BE2C (cell line): ENCODE data around the gene SAMD9. TPM values are rescaled to one million over a fixed set of nuclear protein-coding genes. Genes with fewer than 3 reads are reported as not detected.
A peak's percentile ranks its signal among the peaks of the same experiment; 100 is the strongest.

Experiments used
- DNase-seq: peaks from one replicate; pipeline ENCODE4 v3.0.0-alpha.2; 2020
- H3K27me3 ChIP-seq: fragments of 250-450 bp; sonication (Bioruptor Pico); 2 replicates; pipeline ENCODE4 v1.5.1; 2020; ENCODE audit warnings: mild to moderate bottlenecking
- H3K36me3 ChIP-seq: fragments of 250-450 bp; sonication (Bioruptor Pico); 2 replicates; pipeline ENCODE4 v1.5.1; 2020; ENCODE audit warnings: mild to moderate bottlenecking
- H3K4me1 ChIP-seq: fragments of 250-450 bp; sonication (Bioruptor Pico); 2 replicates; pipeline ENCODE4 v1.5.1; 2020
- H3K4me3 ChIP-seq: 2 replicates; pipeline ENCODE4 v1.5.1; 2011; ENCODE audit warnings: low read depth, low read length
- H3K9me3 ChIP-seq: fragments of 250-450 bp; sonication (Bioruptor Pico); 2 replicates; pipeline ENCODE4 v1.5.1; 2020
- polyA plus RNA-seq: library from polyadenylated mRNA; unstranded; fragments of >200 nt; gene quantifications from one replicate; pipeline ENCODE4 v1.2.1, GENCODE V29; 2012; ENCODE audit warnings: low read depth, missing spikeins; ENCODE audit not compliant: insufficient read length, insufficient read depth
- TF ChIP-seq, protein P1 (sequence below): IDR thresholded peaks from 2 replicates; pipeline ENCODE4 v1.5.1; 2012; ENCODE audit warnings: mild to moderate bottlenecking, low read depth, low read length

Gene SAMD9
- 0.23 TPM for polyA plus RNA-seq

DNA sequence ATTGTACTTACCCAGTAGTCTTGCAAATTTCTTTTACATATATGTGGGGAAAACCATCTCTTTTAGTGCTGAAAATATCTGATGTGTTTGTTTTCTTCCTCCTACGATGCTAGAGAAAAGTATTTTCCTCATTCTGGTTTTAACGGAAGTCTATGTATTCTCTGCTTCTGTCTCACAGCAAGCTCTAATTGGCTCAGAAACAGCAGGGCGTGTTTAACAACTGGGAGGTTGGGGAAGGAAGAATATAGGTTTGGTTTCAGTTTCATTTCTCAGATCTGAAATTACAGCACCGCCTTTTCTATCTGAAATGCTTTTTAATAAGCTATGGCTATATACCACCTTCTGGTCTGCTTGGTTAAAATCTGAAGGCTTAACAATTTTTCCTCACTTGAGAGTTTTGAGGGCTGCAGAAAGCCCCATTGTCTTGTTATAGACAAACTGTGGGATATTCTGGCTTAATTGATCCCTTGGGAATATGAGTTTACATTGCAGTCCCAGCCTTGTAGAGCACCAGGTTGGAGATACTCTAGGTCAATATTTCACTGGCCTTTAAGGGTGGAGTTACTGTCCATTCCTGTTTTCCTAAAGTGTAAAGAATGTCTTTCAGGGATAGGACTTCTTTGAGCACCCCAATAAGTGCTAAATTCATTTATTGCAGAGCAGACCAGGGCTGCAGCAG lies at the start of gene SAMD9:
Gene SAMD9 (minus strand): TSS at position 128 of the 679 bp plus-strand sequence. CDS start 11,882 bp downstream, outside the sequence.
- H3K4me3 ChIP-seq: peak within 1 kb of the TSS; percentile 14
- TF ChIP-seq, protein P1, sequence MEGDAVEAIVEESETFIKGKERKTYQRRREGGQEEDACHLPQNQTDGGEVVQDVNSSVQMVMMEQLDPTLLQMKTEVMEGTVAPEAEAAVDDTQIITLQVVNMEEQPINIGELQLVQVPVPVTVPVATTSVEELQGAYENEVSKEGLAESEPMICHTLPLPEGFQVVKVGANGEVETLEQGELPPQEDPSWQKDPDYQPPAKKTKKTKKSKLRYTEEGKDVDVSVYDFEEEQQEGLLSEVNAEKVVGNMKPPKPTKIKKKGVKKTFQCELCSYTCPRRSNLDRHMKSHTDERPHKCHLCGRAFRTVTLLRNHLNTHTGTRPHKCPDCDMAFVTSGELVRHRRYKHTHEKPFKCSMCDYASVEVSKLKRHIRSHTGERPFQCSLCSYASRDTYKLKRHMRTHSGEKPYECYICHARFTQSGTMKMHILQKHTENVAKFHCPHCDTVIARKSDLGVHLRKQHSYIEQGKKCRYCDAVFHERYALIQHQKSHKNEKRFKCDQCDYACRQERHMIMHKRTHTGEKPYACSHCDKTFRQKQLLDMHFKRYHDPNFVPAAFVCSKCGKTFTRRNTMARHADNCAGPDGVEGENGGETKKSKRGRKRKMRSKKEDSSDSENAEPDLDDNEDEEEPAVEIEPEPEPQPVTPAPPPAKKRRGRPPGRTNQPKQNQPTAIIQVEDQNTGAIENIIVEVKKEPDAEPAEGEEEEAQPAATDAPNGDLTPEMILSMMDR: no peak
- H3K4me1 ChIP-seq: no peaks in the 10 kb centered on the region
- no peaks in the 10 kb centered on the region for H3K9me3 ChIP-seq
- H3K36me3 ChIP-seq: no peaks in the 10 kb centered on the region
- DNase-seq: no peak
- no peaks in the 10 kb centered on the region for H3K27me3 ChIP-seq

DNA sequence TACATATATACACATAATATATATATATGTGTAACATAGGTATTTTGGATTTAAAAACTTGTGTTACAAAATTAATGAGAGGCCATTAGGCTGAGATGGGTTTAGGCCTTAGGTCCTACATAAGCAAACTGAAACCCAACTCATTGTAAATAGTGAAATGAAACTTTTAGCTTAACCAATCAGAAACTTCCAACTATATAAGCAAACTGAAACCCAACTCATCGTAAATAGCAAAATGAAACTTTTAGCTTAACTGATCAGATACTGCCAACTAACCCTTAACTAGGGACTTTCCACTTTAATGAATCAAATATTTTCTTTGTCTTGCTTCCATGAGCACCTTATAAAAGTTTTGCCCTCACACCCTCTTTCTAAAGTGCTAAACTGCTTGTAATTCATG lies 47.7 kb upstream of the SAMD9 start:
- Histone ChIP-seq H3K4me3 (no peak overlapping the region), H3K27me3 (no peaks in the 10 kb centered on the region), H3K9me3 (no peaks in the 10 kb centered on the region), H3K4me1 (no peaks in the 10 kb centered on the region), H3K36me3 (no peaks in the 10 kb centered on the region)
- no peak for DNase-seq
- TF ChIP-seq, protein P1: no peak

DNA sequence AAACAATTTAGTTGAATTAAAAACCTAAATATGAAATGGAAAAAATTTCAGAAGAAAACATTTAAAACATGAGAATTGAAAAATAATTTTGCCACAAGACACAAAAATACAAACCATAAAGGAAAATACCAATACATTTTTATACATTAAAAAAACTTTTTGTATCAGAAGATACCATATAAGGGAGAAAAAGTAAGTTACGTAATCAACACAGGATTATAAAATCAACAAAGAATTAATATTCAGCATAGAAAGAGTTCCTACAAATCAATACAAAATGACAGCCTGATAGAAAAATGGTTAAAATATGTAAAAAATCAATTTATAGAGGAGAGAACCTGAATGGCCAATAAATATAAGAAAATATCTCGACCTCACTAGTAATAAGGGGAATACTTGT lies 47.0 kb upstream of the SAMD9 start:
- H3K4me3 ChIP-seq: no peak overlapping the region
- DNase-seq: no peak
- no peaks in the 10 kb centered on the region for H3K9me3 ChIP-seq
- H3K27me3 ChIP-seq: no peaks in the 10 kb centered on the region
- TF ChIP-seq, protein P1: no peak
- no peaks in the 10 kb centered on the region for H3K36me3 ChIP-seq
- H3K4me1 ChIP-seq: no peaks in the 10 kb centered on the region

DNA sequence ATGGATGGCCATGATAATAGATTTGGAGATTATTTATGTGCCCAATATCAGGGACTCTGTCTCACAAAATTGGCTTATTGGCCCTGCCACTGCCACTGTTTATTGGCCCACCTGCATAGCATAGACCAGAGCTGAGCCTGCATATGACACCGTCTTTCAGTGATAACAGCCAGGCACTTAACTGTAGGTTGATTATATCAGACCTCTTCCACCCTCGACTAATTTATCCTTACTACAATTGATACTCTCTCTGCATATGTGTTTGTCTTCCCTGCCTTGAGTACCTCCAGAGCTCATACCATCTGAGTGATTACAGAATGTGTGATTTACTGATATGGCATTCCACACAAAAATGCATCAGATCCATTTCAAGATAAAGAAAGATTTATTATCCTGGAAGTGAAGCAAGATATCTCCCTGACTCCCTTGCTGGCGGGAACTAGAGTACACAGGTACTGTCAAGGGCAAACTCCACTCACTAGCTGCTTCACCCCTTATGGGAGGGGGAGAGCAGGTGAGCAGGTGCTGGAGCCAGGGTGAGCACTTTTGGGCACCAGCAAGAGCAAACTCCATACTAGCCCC lies 43.5 kb upstream of the SAMD9 start:
- no peaks in the 10 kb centered on the region for H3K36me3 ChIP-seq
- TF ChIP-seq, protein P1: no peak
- H3K4me3 ChIP-seq: no peak overlapping the region
- no peaks in the 10 kb centered on the region for H3K4me1 ChIP-seq
- no peaks in the 10 kb centered on the region for H3K9me3 ChIP-seq
- no peaks in the 10 kb centered on the region for H3K27me3 ChIP-seq
- no peak for DNase-seq

DNA sequence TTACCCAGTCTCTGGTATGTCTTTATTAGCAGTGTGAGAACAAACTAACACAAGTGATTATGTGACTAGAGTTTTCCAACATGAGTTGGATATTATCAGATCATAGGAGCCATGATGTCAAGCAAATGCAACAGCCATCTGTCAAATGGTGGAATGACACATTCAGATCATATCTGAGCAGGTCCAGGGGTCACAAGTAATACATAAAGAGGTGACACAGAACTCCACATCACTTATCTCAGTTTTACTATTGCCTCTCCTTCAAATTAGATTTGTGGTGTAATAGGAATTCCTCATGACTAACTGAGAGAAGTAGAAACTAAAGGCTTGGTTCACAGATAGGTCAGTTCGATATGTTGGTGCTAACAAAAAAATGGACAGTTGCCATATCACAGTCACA lies 42.6 kb upstream of the SAMD9 start:
- TF ChIP-seq, protein P1: no peak
- H3K4me3 ChIP-seq: no peak overlapping the region
- H3K36me3 ChIP-seq: no peaks in the 10 kb centered on the region
- DNase-seq: no peak
- H3K4me1 ChIP-seq: no peaks in the 10 kb centered on the region
- H3K27me3 ChIP-seq: peaks cover under 1% of the 10 kb centered on the region; the same call in 1 of the 2 replicates
- H3K9me3 ChIP-seq: no peaks in the 10 kb centered on the region

DNA sequence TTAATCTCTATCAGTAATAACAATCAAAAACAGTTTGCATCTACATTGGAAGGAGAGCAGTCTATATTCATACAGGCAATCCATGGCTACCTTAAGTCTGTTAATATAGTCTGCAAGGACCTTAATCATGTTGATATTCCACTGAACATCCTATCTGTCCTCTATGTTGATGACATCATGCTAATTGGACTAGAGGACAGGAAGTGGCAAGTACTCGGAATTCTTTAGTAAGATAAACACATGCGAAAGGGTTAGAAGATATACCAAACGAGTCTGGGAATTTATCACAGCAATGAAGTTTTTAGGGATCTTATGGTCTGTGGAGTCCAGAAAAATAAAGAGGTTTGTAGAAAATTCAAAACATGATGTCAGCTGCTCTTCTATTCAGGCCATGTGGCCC lies 41.7 kb upstream of the SAMD9 start:
- Histone ChIP-seq H3K9me3 (no peaks in the 10 kb centered on the region), H3K36me3 (no peaks in the 10 kb centered on the region), H3K4me3 (no peak overlapping the region), H3K27me3 (peaks cover 6% of the 10 kb centered on the region; the same call in 1 of the 2 replicates), H3K4me1 (no peaks in the 10 kb centered on the region)
- DNase-seq: no peak
- TF ChIP-seq, protein P1: no peak
